ENCODE data around the gene SOD3.

SOD3 gene

DNA sequence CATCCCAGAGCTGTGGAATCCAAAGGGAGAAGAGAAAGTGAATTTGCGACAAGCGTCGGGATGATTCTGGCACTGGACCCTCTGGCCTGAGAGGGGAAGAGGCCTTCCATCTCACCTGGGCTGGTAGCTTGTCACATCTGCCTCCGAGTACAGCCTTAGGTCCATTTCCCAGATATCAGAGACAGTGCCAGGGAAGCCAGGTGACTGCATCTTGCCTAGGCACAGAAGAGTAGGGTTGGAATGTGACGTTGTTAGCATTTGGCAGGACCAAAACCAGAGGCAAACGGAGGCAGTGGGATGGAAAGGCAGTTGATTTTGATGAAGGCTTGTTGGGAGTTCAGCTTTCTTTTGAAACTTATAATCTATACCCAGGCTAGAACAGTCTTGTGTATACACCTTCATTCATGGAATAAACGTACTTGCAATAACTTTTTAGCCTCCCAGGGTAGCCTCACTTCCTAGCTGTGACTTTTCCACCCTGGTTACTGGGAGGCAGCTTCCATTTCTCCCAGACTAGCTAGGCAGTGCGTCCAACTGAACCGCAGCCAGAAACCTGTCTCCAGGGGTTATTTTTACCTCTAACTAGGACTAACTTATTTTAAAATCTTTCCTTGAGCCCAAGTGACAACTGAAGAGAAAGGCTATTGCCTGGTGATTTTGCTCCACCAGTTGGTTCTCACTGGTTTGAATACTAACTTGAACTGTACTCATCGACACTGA is 5.9 kb downstream of the SOD3 start:
- DNase-seq (ENCODE audit: low read depth, low spot score): no peak

DNA sequence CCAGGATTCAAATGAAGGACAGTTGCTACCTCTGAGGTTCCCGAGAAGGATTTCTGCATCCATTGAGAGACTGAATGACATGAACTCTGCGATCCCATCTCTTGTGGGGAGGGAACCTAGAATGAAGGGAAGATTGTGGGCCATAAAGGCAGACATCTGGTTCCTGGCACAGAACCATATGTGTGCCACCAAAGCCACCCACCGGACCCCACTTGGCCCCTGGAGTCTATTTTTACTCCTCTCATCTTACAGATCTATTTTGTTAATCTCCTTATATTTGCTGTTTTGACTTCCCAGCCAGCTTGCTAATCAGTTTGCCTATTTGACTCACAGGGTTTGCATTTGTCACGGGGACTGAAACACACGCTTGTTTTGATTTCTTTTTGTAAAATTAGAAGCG is 7.3 kb downstream of the SOD3 start:
- DNase-seq (ENCODE audit: low read depth, low spot score): no peak

DNA sequence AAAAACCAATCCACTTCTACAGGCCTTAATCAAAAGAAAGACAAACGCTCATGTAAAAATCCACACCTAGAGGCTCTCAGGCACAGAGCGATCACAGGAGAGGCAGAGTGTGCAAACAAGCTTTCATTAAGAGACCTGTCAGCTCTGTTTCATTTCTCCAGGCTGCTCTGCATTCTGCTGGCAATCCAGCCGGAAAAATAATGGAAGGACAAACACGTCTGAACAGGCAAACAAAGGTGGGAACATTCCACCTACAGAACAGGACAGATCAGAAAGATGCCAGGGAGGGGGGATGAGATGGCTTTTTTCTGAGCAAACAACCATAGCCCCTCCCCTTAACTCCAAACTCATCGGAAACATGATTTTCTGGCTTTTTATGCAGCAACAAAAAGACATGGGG is 9.7 kb downstream of the SOD3 start:
- no peak for DNase-seq (ENCODE audit: low read depth, low spot score)

DNA sequence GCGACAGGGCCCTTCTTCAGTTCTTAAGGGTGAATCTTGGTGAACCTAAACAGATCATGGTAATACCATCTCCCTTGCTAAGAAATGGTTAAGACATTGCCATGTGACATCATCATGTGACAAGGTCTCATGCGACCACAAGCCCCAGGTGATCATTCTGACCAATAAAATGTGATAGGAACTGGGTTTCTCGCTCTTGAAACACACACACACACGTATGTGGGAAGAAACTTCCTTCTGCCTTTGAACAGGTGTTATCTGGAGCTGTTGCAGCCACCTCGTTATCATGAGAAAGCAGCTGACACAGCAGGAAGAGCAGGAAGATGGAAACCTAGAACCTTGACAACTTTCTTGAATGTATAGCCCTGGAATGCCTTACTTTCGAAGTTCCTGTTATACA is 10.2 kb downstream of the SOD3 start:
- DNase-seq (ENCODE audit: low read depth, low spot score): no peak

GRCh38 chr4:24806206-24806990 is 11.0 kb downstream of the SOD3 start:
- no peak for DNase-seq (ENCODE audit: low read depth, low spot score)

DNA sequence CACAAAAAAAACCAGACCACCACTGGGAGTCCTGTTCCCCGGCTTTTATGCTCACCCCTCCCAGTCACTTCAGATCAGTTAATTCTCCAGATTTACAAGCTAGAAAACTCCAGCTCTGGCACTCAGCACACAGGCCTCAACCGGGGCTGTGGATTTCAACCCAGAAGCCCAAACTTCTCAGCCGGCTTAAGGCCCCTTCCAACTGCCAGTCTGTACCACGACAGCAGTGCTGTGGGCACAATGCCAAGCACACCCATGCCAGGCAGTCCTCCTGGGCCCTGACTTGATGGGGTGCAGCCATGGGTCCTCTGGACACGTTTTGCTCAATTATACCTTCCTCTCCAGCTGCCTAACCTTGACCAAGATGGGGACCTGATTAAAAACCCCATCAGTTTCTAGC is 12.2 kb downstream of the SOD3 start:
- no peak for DNase-seq (ENCODE audit: low read depth, low spot score)

- DNase-seq (ENCODE audit: low read depth, low spot score): no peak
Observed at GRCh38 chr4:24808261-24808660, 12.9 kb downstream of the SOD3 start.

DNA sequence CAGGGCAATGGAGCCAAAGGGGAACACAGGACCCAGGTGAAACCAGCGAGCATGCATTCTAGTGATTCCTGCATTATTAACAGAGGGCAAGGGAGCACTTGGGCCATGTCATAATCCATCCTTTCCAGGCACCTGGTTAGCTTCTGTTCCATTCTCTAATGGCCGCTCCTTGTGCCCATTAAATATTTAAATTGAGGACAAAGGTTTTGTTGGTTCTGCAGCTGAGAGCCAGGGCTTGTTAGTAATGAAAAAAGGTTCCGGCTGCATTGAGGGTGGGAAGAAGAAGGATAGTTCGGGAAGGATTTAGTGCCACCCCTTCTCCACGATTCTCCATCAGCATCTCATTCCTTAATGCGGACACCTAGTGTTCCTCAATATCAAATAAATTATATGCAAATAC is 13.6 kb downstream of the SOD3 start:
- DNase-seq (ENCODE audit: low read depth, low spot score): no peak

DNA sequence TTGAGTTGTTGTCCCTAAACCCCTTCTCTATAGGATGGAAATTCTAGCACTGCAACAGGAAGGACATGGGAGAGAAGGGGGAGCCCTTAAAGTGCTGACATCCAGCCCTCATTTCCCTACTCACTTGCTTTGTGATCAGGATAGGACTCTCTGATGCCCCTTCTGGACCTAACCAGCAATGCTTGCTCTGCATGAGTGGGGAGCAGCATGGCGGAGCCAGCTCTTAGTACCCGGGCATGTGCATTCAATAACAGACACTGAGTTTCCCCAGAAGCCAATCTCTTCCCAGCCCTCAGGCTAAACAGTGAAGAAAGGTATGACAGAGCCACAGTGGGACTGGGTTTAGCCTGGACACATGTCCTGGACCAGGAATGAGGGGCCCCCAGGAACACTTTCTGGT is 14.0 kb downstream of the SOD3 start:
- peak; percentile 33 for DNase-seq (ENCODE audit: low read depth, low spot score)

- DNase-seq (ENCODE audit: low read depth, low spot score): no peak
Observed at GRCh38 chr4:24809815-24810405, 14.5 kb downstream of the SOD3 start.

DNA sequence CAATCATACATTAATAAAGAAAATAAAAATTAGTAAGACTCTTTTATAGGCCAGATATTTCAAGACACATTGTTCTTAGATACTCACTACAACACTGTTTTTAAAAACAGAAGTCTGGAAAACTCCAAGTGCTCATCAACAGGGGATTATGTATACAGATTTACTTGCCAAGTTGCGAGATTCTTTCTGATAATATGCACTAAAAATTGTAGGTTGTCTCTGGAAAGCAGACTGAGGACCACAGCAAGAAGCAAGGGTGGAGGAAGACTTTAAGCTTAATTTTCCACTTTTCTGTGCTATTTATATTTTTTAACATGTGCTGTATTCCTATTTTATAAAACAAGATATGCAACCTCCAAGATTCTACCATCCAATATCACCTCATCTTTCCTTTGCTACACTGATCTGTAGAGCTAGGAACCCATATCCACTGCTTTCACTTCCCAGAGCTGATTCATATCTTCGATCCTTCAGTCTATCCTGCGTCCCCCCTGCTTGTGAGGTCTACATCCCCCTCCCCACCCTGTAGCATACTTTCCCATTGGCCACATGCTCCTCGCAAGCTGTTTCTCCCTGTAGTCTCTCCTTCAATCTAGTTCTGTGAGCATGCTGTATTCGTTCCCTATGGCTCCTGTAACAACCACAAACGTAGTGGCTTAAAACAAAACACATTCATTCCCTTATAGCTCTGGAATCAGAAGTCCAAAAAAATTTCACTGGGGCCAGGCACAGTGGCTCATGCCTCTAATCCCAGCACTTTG is 15.7 kb downstream of the SOD3 start:
- DNase-seq (ENCODE audit: low read depth, low spot score): no peak

- no peak for DNase-seq (ENCODE audit: low read depth, low spot score)
Observed at GRCh38 chr4:24813732-24814131, 18.4 kb downstream of the SOD3 start.

GRCh38 chr4:24816797-24817196 is 21.4 kb downstream of the SOD3 start:
- DNase-seq (ENCODE audit: low read depth, low spot score): no peak

- DNase-seq (ENCODE audit: low read depth, low spot score): no peak
Observed at GRCh38 chr4:24820541-24820940, 25.2 kb downstream of the SOD3 start.

- DNase-seq (ENCODE audit: low read depth, low spot score): no peak
Observed at GRCh38 chr4:24824720-24825119, 29.3 kb downstream of the SOD3 start.

GRCh38 chr4:24831637-24832036 is 36.3 kb downstream of the SOD3 start:
- DNase-seq (ENCODE audit: low read depth, low spot score): no peak

DNA sequence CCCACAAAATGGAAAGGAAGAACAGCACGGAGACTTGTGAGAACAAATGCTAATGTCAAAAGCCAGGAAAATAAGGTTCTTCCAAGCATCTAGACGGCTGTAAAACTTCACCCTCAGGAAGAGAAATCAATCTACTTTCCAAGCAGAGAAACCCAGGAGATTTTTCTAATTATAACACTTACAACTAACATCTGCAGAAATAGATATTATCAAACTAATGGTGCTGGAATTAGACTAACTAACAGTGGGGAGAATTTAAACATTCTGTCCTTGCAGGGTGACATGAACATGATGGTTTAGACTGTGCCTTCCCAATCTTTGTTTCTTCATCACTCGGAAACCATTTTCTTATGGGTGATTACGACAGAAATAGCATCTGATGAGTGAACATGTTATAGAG is 40.3 kb downstream of the SOD3 start:
- no peak for DNase-seq (ENCODE audit: low read depth, low spot score)

DNA sequence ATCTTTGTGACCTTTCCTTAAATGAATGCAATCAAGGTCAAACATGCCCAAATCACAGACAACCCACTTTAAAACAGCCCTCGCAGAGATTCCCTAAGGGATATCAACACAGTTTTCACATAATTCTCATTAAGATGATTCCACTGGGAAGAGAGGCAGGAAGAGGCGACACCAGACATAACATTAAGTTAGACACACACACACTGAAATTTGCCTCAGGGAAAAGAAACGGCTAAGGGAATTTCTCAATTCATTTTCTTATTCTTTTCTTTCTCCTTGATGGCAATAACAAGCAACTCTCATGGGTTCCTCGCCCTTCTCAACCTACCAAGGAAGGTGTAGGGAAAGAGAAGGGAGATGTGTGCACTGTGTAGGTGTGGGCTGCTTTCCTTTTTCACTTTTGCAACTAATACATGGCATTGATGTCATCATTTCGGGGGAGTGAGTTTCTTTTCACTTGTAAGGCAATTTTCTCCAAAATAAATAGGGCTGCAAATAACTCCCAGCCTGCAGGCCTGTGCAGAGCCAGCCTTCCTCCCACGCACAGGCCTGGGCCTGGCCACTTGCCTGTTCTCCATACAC is 41.4 kb downstream of the SOD3 start:
- DNase-seq (ENCODE audit: low read depth, low spot score): no peak

DNA sequence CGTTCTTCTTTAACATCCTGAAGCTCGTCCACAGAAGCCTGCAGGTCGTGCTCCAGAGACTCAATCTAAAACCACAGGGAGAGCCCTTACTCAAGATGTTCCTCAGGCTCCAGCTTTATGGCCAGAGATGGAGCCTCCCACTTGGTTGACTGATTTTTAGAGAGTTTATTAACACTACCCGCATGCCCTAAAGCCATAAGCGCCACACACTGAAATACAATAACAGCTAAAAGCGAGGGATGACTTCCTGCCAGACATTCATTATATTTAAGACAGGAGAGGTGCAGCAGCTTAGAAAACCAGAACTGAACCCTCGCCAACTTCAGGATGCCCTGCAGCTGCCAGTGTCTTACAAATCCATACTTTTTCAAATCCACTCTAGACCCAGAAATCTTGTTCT is 42.0 kb downstream of the SOD3 start:
- DNase-seq (ENCODE audit: low read depth, low spot score): no peak

- DNase-seq (ENCODE audit: low read depth, low spot score): no peak
Observed at GRCh38 chr4:24837781-24838180, 42.4 kb downstream of the SOD3 start.

DNA sequence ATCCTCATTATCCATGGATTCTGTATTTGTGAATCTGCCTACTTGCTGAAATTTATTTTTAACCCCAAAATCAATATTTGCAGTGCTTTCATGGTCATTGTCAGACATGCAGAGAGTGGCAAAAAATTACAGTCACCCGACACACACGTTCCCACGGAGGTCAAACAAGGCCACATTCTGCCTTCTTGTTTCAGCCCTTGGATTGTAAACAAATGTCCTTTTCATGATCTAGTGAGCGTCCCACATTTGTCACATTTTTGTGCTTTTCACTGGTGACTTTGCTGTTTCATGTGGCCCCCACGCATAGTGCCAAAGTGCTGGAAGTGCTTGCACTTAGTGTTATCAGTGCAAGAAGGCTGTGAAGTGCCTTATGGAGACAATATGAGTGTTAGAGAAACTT is 45.0 kb downstream of the SOD3 start:
- no peak for DNase-seq (ENCODE audit: low read depth, low spot score)
